Adrenal gland (tissue), 5 donors: ENCODE results near the gene EFNA1.

Experiments
- POLR2A ChIP-seq, 2 donors: fragments of 450-650 bp; IDR thresholded peaks; one replicate each; pipeline ENCODE4 v1.6.1; 2017; ENCODE audit warnings: antibody characterized with exemption in 2 of 2, mild to moderate bottlenecking in 2 of 2, moderate library complexity in 1 of 2
- TF ChIP-seq, protein P1 (sequence below), 6 experiments: fragments of 450-650 bp in 4 of 6; fragments of 200-600 bp in 2 of 6; sonication (generic) in 1 of 6; IDR thresholded peaks; 1 replicate in 5 of 6; 2 replicates in 1 of 6; pipeline versions ENCODE4 v1.5.1 to v1.8.0; 2016 to 2021; ENCODE audit warnings: antibody characterized with exemption in 6 of 6, mild to moderate bottlenecking in 2 of 6, moderate library complexity in 1 of 6
- donor health status: DM: no; HTN: no; CAD: no.

DNA sequence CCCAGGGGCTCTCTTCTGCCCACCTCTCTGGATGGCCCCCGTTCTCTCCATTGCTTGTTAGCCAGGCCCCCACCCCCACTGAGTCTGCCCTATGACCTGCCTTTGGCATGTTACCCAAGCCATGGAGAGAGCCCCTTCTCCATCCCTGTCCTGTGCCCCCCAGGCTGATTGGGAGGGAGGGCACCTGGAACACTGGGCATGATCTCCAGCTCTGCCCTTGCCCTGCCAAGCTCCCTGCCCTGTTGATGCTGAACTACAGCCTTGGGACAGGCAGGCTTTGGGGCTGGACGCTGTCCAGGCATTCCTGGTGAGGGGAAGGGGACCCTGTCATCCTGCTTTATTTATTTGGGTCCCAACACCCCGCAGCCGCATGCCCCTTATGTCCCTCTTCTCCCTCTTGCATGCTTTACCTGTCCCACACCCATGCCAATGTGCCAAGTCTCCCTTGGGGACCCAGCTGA lies 56.7 kb downstream of the EFNA1 start:
- TF ChIP-seq, protein P1, sequence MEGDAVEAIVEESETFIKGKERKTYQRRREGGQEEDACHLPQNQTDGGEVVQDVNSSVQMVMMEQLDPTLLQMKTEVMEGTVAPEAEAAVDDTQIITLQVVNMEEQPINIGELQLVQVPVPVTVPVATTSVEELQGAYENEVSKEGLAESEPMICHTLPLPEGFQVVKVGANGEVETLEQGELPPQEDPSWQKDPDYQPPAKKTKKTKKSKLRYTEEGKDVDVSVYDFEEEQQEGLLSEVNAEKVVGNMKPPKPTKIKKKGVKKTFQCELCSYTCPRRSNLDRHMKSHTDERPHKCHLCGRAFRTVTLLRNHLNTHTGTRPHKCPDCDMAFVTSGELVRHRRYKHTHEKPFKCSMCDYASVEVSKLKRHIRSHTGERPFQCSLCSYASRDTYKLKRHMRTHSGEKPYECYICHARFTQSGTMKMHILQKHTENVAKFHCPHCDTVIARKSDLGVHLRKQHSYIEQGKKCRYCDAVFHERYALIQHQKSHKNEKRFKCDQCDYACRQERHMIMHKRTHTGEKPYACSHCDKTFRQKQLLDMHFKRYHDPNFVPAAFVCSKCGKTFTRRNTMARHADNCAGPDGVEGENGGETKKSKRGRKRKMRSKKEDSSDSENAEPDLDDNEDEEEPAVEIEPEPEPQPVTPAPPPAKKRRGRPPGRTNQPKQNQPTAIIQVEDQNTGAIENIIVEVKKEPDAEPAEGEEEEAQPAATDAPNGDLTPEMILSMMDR (IDR thresholded peaks at IDR 0.05) = no peak
- TF ChIP-seq POLR2A (IDR thresholded peaks at IDR 0.05) = no peak
